ENCODE data around the gene KLK3. TPM values are rescaled to one million over a fixed set of nuclear protein-coding genes. Genes with fewer than 3 reads are reported as not detected.

The KLK3 gene
- total RNA-seq, 2 experiments from 2014 or later, result not detected

- Mint-ChIP-seq H3K9me3 (no peaks in the 10 kb centered on the region), H3K27ac (no peak overlapping the region), H3K4me1 (ENCODE audit: low read depth) (no peaks in the 10 kb centered on the region), H3K4me3 (no peak overlapping the region), H3K27me3 (peaks cover 46% of the 10 kb centered on the region), H3K36me3 (ENCODE audit: low read depth) (no peaks in the 10 kb centered on the region)
- Histone ChIP-seq H3K27me3 (ENCODE audit: control insufficient read depth in 1 of 2, insufficient read depth in 2 of 2, low read length in 2 of 2) (peaks cover 11 to 47% of the 10 kb centered on the region in 2 experiments), H3K36me3 (ENCODE audit: insufficient read depth, low read length) (no peaks in the 10 kb centered on the region), H3K27ac (ENCODE audit: low read depth in 1 of 2, low read length in 2 of 2) (no peak overlapping the region), H3K9me3 (ENCODE audit: control insufficient read depth in 1 of 2, insufficient read depth in 1 of 2, low read length in 2 of 2) (no peaks in the 10 kb centered on the region), H3K4me1 (ENCODE audit: insufficient read depth, low read length) (no peaks in the 10 kb centered on the region), H3K4me3 (ENCODE audit: low read length) (no peak overlapping the region)
- DNase-seq, result no peak
- no peak for TF ChIP-seq CTCF (IDR thresholded peaks at IDR 0.05)
- intact Hi-C loops (cut with DNase I, micrococcal nuclease), result no loop called here
- ATAC-seq (ENCODE audit: poor library complexity), result no peak
- ChIA-PET CTCF (no interaction called here), POLR2A (no interaction called here)
These were observed 21.7 kb downstream of the KLK3 start for GRCh38 chr19:50876456-50876855.

- no peaks in the 10 kb centered on the region for H3K9me3 Mint-ChIP-seq
- intact Hi-C loops (cut with DNase I, micrococcal nuclease), result no loop called here
- peaks cover 47% of the 10 kb centered on the region for H3K27me3 Mint-ChIP-seq
- Histone ChIP-seq H3K9me3 (ENCODE audit: control insufficient read depth in 1 of 2, insufficient read depth in 1 of 2, low read length in 2 of 2) (no peaks in the 10 kb centered on the region), H3K27me3 (ENCODE audit: control insufficient read depth in 1 of 2, insufficient read depth in 2 of 2, low read length in 2 of 2) (peaks cover 11 to 43% of the 10 kb centered on the region in 2 experiments), H3K36me3 (ENCODE audit: insufficient read depth, low read length) (no peaks in the 10 kb centered on the region), H3K4me1 (ENCODE audit: insufficient read depth, low read length) (no peaks in the 10 kb centered on the region), H3K4me3 (ENCODE audit: low read length) (no peak overlapping the region), H3K27ac (ENCODE audit: low read depth in 1 of 2, low read length in 2 of 2) (no peak overlapping the region)
- no peaks in the 10 kb centered on the region for H3K36me3 Mint-ChIP-seq (ENCODE audit: low read depth)
- H3K27ac Mint-ChIP-seq, result no peak overlapping the region
- DNase-seq, result no peak
- ChIA-PET CTCF (no interaction called here), POLR2A (no interaction called here)
- ATAC-seq (ENCODE audit: poor library complexity), result no peak
- no peak for TF ChIP-seq CTCF (IDR thresholded peaks at IDR 0.05)
- no peak overlapping the region for H3K4me3 Mint-ChIP-seq
- H3K4me1 Mint-ChIP-seq (ENCODE audit: low read depth), result no peaks in the 10 kb centered on the region
These were observed 22.6 kb downstream of the KLK3 start for GRCh38 chr19:50877338-50877737.

GRCh38 chr19:50878851-50879250 lies 24.1 kb downstream of the KLK3 start:
- no peaks in the 10 kb centered on the region for H3K4me1 ChIP-seq (ENCODE audit: insufficient read depth, low read length)
- intact Hi-C loops (cut with DNase I, micrococcal nuclease), result no loop called here
- H3K4me1 Mint-ChIP-seq (ENCODE audit: low read depth), result no peaks in the 10 kb centered on the region
- CTCF ChIA-PET, result no interaction called here
- H3K4me3 Mint-ChIP-seq, result no peak overlapping the region
- H3K27ac ChIP-seq (ENCODE audit: low read depth in 1 of 2, low read length in 2 of 2), result no peak overlapping the region
- H3K27ac Mint-ChIP-seq, result no peak overlapping the region
- H3K4me3 ChIP-seq (ENCODE audit: low read length), result no peak overlapping the region
- no peak for ATAC-seq (ENCODE audit: poor library complexity)
- H3K27me3 ChIP-seq (ENCODE audit: control insufficient read depth in 1 of 2, insufficient read depth in 2 of 2, low read length in 2 of 2), result peaks cover 11 to 28% of the 10 kb centered on the region in 2 experiments
- peaks cover 56% of the 10 kb centered on the region for H3K27me3 Mint-ChIP-seq
- no peaks in the 10 kb centered on the region for H3K36me3 Mint-ChIP-seq (ENCODE audit: low read depth)
- no peaks in the 10 kb centered on the region for H3K36me3 ChIP-seq (ENCODE audit: insufficient read depth, low read length)
- TF ChIP-seq CTCF (IDR thresholded peaks at IDR 0.05), result no peak
- no peaks in the 10 kb centered on the region for H3K9me3 Mint-ChIP-seq
- DNase-seq, result no peak
- no peaks in the 10 kb centered on the region for H3K9me3 ChIP-seq (ENCODE audit: control insufficient read depth in 1 of 2, insufficient read depth in 1 of 2, low read length in 2 of 2)
- POLR2A ChIA-PET, result no interaction called here

Data from CD4-positive, alpha-beta T cell (primary cell).